Dermis microvascular lymphatic vessel endothelial cell (primary cell): Measurements from ENCODE around the gene TMCC2. TPM values are rescaled to one million over a fixed set of nuclear protein-coding genes. Genes with fewer than 3 reads are reported as not detected.
A peak's percentile ranks its signal among the peaks of the same experiment; 100 is the strongest.

Source experiments
- DNase-seq, 2 donors: peaks; one replicate each; pipeline versions ENCODE4 v3.0.0 to v3.0.0-alpha.2; 2010; ENCODE audit warnings: low read depth in 2 of 2
- total RNA-seq: library from RNA; depleted of rRNA; stranded (reverse); fragments of >200 nt; gene quantifications from 2 replicates; pipeline ENCODE4 v1.2.1, GENCODE V29; 2014

Gene TMCC2
- total RNA-seq, 1 donor from 2014 or later = 0.77 TPM

DNA sequence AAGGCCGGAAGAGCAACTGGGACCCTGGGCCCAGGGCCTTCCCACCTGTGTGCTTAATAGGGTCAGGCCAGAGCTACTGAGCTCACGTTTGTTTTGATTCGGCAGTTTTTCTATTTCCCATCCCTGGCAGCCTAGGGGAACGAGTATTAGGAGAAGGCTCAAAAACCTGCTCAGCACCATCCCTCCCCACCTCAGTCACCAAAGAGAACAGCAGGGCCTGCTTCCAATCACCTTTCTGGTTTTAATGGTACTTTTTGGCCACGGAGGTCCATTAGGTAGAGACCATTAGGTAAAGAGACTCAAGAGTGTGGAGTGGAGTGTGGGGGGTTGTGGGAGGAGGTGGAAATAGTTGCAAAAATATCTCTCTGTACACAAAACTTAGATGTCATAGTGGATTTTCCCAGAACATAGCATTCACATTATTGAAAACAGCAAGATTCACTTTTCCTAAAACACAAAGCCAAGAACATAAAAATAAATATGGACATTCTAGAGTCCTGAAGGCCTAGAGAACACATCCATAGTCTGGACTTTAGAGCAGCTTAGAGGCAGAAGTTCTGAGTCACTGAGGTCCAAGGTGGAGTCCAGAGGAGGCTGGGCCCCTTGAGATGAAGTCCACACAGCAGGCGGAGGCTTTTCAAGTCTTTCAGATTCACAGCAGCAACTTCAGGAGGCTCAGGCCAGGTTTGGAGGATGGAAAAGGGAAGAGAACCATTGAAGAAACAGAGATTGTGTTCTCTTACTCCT is 74.3 kb downstream of the TMCC2 start:
- no peak for DNase-seq

DNA sequence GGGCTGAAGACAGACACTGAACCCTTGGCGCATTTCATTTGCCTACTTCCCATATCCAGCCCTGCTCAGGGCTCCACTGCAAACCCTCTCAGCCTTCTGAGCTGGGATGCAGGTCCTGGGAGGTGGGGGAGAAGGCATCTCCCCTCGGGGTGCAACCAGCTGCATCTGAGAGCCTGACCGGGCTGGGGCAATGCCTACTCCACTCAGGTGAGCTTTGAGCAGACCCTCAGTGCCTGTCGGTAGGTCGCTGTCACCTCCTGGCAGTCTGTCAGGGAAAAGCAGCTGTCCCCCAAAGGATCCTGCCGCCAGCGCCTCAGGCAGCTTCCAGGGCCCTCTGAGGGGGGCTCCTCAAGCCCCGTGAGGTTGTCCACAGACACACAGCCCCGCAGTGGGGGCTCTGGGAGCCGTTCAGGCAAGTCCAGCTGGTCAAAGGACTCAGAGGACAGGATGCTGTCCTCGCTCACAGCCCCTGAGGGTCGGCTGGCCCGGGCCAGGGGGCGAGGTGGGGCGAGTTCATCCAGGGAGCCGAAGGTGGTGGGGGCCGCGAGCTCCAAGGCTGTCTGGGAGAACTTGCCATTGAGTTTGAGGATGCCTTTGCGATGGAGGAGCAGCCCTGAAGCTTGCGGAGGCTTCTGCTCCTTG is 75.6 kb downstream of the TMCC2 start:
- no peak for DNase-seq

DNA sequence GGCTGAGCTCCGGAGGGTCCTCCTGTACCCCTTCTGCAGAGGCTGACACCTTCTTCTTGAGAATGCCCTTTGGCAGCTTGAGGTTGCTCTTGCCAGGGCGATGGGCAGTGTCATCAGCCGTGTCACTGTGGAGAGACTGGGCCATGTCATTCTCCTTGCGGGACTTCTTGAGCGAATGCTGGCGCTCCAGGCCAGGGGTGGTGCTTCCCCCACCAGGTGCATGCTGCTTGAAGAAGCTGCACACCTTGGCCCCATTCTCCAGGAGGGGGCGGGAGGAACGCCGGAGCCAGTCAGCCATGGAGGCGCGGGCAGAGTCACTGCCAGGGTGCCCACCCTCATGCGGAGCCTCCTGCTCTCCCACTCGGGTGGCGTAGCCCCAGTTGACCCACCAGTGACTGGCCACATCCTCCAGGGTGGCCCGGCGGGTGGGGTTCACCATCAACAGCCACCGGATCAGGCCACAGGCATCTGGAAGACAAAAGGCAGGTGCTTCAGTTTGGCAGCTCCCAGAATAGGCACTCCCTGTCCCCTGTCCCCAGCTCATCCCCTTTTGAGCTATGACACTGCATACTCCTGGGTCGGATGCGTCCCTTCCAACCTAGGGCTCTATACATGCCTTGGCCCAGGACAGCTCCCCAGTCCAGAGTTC is 76.4 kb downstream of the TMCC2 start:
- no peak for DNase-seq

DNA sequence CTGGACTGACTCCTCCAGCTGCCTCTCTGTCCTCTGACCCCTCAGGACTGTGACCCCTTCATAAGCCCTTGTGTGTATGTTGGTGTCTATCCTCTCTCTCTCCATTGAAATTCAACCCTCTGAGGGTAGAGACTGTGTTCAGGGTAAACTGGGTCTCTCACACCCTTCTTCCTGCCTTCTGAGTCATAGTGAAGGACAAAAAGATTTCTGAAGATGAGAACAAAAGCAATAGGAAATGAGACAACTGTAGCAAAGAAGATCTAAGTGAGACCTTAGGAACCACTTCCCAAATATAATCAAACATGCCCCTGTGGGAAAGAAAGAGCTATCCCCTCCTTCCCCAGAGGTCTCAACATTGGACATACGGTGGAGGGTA is 76.9 kb downstream of the TMCC2 start:
- DNase-seq = peak in 1 of 2 donors; percentile 22

DNA sequence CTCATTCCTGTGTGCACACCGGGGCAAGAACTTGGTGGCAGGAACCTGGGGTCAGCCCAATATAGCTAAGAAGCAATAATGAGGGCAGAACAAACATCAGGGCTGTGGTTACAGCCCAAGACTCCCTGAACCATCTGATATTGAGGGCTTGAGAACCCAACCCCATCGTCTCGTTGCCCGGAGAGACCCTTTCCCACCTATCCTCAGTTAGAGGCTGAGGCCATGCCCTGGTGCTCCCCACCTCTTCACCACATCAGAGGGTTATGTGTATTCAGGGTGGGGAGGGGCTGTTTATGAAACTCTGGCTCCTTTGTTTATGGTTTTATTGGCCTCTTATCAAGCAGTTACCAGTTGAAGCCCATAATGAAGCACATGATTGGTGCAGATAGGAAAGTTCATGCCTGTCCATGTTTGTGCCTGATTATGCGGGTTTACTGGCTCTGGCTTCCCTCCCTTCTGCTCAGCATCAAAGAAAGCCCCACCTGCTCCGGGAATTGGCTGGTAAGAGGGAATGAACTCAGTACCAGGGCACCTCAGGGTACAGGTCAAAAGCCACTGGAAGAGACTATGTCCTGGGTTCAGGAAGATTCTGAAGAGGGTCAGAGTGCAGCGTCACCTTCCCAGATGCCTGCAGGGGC is 79.3 kb downstream of the TMCC2 start:
- no peak for DNase-seq

DNA sequence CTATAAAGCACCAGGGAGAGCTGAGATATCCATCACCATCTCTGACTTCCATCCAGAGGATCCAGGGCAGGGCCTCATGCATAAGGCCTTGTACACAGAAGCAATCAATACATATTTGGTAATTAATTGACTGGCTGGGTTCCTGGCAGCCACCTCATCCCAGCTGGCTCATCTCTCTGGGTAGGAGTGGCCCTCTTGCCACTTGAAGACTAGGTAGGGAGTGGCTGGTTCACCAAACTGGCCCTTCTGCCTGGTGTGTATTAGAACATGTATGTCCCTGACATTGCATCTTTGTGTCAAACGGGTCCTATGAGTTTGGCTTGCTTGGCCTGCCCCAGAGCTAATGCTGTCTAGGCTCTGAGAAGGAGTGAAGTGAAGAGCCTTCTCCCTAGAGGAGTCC is 82.0 kb downstream of the TMCC2 start:
- DNase-seq = no peak

DNA sequence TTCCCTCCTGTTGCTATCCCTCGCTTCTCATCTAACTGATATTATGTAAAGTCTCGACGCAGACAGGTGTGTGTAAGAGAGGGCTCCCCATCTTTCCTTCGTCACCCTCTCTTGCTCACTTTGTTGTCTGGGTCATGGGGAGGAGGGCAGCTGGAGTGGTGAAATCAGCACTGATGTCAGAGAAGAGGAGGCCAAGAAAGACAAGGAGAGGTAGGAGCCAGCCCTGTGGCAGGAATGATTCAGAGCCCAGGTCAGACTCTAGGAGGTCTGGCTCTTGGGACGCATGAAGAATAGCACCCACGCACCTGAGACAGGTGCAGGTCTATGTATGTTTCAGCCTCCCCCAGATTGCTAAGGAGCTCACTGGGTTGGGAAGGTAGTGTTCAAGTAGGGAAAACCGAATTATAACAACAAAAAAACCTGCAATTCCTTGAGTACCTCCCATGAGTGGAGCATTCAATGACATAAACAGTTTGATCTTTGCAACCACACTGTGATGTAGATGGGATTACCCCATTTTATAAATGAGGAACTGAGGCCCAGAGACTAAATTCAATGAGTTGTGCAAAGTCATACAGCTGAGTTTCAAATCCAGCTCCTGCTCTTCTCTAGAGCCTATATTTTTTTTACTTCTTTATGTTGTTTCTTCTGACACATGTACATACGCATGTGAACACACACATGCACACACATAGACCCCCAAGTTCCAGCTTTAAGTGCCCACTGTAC is 83.4 kb downstream of the TMCC2 start:
- DNase-seq = no peak

DNA sequence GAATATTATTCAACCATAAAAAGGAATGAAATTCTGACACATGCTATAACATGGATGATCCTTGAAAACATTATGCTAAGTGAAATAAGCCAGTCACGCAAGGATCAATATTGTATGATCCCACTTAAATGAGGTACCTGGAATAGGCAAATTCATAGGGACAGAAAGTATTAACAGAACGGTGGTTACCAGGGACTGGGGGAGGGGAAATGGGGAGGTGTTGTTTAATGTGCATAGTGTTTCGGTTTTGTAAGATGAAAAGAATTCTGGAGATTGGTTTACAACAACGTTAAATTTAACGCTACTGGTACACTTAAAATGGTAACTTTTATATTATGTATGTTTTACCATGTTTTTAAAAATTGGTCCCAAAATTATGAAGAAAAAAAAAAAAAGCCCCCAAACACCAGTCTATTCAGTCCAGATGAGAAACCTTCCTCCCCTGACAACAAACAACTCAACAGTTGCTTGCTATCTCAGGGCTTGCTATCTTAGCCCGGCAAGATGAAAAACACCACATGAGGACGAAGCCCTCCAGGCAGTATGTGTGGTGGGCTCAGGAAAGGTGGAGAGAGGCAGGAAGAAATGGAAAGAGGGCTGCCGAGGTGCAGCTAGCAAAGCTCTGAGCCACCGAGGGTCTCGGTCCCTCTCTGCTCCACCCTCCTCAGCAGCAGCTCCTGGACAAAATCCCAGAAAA is 85.3 kb downstream of the TMCC2 start:
- no peak for DNase-seq

DNA sequence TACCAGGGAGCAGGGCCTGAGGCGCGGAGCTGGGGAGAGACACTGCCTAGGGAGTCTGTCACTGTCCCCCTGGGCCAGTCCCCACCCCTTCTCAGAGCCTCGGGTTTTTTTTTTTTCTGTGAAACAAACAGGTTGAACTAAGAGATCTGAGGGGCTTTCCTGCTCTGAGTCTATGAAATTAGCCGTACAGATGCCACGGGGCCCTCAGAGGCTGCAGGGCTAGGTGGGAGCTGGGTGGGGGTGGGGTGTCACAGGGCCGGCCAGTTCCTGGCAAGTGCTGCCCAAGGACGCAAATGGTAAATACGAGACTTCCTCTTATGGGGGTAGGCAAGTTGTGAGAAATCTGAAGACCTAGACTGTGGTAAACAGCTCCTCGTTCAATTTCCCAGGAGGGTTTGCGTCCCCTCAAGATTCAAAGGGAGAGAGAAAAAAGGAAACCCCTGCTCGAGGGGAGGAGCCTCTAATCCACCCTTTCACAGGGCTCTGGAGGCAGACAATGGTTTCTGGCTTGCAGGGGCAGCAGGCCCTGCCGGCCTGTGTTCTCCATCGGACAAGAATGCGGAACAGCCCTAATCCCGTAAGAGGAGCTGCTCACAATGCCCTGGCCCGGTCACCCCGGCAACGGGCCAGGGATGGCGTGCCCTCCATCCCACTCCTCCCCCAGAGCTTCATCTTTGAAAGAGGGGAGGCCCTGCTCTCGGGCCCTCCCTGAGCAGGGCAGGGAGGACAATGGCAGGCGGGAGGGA is 86.0 kb downstream of the TMCC2 start:
- DNase-seq = peak in 1 of 2 donors; percentile 43

DNA sequence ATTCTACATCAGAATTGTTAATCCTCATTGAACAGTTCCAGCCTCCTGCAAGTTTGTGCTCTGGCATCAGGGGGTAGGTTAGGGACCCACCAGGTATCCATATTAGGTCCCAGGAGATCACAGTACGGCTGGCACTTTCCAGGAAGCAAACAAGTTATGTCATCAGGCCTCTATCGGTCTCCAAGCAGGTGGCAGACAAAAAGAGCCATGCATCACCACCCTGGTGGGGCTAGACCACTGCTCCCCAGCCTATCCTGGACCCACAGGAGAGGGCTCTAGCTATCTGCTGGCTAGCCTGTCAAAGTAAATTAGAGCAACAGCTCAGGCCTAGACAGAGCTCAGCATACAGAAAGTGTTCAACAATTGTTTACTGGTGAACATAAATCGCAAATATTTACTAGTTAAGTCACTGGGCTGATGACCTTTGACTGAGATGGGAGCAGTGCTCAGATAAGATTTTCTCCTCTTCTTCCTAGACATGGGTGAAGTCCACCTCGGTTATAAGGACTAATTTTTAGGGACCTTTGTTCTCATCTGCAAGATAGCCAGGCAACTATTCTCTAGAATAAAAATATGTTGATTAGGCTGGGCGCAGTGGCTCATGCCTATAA is 87.4 kb downstream of the TMCC2 start:
- no peak for DNase-seq

DNA sequence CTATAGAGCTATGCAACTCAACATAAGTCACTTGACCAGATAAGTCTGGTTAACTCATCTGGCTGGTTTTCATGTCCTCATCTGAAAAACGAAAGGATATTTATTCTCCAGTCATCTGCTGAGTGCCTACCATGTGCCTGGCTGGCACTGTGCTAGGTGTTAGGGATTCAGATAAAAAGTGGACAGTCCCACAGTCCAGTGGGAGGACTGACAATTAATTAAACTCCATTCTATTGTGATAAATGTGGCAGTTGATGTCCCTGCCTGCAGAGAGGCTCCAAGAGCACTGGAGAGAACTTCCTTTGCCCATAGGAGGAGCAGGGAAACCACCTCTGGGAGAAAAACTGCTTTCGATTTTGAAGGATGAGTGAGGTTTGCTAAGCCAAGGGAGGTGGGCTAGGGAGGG is 88.4 kb downstream of the TMCC2 start:
- no peak for DNase-seq

DNA sequence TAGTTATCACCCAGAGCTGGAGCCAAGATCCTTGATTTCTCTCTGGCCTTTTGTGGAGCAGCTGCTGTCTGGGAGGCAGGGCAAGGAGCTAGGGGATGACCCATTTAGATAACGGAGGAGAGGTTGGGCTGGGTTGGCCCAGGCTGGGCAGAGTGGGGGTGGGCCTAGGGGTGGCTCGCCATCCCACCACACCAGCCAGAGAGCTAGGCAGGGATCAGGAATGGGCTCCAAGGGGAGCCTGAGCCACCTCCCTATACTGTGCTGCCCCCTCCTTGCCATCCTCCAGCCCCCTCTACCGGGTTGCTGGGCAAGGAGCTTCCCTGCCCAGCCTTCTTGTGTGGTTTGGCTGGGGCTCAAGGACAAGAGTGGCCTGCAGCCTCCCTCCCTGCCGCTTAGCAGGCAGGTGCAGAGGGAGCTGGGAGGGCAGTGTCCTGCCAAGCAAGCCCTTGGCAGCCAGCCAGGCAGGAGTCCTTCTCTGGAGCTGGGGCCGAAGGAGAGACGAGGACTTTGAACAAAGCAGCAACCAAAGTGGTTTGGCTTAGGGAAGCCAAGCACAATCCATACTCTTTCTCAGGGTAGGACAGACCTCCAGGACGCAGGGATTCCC is 89.7 kb downstream of the TMCC2 start:
- peak in 1 of 2 donors; percentile 63 for DNase-seq

DNA sequence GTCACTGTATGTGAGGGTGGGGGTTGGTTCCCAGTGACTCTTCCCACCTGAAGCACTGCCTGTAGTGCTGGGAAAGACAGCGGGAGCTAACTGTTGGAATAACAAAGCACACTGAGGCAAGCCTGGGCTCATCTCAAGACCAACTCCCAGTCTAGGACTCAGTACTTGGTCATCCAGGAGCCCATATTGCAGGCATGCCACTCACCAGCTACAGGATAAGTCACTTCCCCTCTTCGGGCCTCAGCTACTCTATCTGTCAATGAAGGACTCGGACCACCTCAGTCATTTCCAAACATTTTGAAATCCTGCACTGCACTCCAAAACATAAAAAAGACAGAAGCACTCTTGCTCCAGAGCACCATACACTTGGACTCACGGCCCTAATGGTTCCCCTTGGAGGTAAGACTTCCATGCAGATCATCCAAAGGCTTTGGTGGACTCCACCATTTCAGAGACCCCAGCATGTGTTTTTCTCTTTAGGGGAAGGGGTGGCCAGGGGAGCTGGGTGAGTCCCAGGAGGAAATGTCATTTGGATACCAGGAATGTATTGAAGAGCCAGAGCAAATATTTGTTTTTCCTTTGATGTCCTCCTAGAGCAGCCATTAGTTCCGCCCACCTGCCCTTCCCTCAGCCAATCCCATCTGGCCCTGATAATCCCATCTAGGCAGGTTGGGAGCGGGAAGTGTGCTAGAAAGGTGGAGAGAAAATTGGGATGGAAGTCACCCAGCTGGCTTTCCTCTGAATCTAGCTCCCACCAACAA is 90.7 kb downstream of the TMCC2 start:
- DNase-seq = no peak

DNA sequence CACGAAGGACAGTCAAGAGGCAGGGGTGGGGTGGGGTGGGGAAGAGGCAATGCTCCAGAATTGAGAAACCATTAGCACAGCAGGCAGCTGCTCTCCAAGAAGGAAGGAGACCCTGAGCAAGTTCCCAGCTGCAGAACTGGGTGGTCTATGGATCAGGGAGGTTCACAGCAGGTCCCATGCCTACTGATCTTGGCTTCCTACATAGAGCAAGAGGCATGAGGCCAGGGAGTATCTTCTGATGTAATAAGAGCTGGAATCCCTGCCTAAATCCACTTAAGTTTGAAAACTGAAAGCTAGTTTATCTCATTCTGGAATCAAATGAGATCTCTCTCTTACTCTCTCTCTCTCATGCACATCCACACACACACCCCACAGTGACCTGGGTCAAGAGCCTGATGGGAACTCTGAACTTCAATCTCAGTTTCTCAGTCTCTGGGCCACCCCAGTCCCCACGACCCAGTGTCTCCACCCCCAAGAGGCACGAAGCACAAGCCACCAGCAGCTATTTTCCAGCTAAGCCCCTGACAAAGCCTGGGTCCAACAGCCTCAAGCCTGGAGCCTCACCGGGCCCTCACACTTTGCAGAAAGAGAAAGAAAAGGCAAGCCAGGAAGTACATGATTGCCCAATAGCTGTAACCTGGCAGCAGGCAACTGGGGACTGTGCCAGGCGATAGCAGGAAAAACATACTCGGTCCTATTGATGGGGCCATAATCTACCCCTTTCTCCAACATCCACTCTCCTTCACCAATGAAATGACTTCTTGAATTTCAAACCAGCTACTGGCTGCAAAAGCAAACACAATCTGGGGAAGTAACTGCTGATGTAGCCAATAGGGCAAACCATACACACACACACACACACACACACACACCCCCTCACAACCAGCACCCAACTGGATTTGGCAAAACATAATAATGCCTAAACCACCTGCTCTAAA is 91.6 kb downstream of the TMCC2 start:
- DNase-seq = peak; percentile 74 to 75

DNA sequence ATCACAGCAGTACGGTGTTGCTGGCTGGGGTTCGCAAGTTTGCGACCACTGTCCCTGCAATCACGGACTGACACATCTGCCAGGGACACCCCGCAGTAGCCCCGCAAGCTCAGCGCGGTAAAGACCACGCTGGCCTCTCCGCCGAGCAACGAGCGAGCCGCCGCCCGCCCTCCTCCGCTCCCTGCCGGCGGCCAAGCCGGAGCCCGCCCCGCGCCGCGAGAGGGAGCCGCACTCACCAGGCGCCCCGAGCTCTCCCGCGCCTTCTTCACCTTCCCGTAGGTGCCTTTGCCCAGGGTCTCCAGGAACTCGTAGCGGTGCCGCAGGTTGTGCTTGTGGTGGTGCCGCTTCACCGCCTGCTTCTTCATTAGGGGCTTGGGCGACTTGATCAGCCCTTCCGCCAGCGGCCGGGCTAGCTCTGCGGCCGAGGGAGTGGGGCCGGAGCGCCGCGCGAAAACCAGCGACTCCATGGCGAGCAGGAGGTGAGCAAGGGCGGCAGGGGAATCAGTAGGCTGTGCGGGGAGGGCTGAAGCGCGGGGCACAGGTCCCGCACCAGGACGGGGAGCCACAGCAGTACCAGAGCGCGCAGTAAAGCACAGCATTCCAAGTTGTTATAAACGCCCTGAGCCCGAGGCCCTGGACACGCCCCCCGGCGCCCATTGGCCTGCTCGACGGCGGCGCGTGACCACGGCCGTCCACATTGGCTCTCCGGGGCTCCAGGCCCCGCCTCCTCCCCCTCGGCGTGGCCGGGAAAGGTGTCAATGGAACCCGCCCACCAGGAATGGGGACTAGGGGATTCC is 93.6 kb downstream of the TMCC2 start, which contains the start of gene NUAK2:
Gene NUAK2 (minus strand): TSS at position 584 of the 797 bp plus-strand sequence. CDS start 117 bp downstream, at position 467.
- DNase-seq = peak; percentile 79 to 93

DNA sequence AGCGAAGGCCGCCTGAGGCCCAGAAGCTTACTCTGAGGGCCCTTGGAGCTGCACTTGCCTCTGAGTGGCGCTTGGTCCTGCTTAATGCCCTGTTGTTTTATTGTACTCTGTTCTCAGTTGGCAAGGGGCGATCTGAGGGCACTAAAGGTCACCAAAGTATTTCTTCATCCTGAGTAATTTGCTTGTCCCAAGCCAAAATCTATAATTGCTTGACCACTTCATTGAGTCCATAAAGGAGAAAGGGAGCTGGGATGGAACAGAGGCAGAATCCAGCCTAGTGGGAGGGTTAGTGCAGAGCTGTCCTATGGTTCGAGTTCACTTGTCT is 94.2 kb downstream of the TMCC2 start:
- DNase-seq = no peak
